Measurements from ENCODE around the gene KLHDC3.

DNA sequence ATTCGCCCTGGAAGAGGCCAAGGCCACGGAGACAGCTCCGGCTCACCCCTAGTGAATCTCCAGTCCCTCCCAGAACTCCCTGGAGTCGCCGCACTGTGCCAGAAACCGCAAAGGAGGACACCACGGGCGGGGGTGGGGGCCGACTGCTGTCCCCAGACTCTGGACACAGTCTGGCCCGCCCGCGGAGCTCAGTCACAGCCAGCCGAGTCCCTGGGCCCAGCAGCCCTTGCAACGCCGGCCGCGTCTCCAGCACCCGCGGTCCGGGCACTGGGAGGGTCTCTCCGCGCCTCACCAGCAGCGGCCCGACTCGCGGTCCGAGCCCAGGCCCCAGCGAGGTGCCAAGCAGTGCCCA is 35.6 kb upstream of the KLHDC3 start:
- TF ChIP-seq, protein P1, sequence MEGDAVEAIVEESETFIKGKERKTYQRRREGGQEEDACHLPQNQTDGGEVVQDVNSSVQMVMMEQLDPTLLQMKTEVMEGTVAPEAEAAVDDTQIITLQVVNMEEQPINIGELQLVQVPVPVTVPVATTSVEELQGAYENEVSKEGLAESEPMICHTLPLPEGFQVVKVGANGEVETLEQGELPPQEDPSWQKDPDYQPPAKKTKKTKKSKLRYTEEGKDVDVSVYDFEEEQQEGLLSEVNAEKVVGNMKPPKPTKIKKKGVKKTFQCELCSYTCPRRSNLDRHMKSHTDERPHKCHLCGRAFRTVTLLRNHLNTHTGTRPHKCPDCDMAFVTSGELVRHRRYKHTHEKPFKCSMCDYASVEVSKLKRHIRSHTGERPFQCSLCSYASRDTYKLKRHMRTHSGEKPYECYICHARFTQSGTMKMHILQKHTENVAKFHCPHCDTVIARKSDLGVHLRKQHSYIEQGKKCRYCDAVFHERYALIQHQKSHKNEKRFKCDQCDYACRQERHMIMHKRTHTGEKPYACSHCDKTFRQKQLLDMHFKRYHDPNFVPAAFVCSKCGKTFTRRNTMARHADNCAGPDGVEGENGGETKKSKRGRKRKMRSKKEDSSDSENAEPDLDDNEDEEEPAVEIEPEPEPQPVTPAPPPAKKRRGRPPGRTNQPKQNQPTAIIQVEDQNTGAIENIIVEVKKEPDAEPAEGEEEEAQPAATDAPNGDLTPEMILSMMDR (IDR thresholded peaks at IDR 0.05 in 2 of 3, conservative IDR thresholded peaks at IDR 0.05 in 1 of 3; ENCODE audit: control insufficient read depth in 2 of 3, extremely low read depth in 1 of 3, insufficient read depth in 1 of 3, low read depth in 3 of 3, low read length in 3 of 3), result no peak
- TF ChIP-seq BCL11A (IDR thresholded peaks at IDR 0.05; ENCODE audit: low read depth, low read length) (no peak), ZNF274 (IDR thresholded peaks at IDR 0.05; ENCODE audit: insufficient read depth, insufficient read length) (no peak), RBBP5 (conservative IDR thresholded peaks at IDR 0.05) (no peak), EZH2 (IDR thresholded peaks at IDR 0.05; ENCODE audit: borderline replicate concordance, control insufficient read depth, low read depth, low read length) (no peak)
- TF ChIP-seq, protein P2, sequence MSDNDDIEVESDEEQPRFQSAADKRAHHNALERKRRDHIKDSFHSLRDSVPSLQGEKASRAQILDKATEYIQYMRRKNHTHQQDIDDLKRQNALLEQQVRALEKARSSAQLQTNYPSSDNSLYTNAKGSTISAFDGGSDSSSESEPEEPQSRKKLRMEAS (IDR thresholded peaks at IDR 0.05; ENCODE audit: low read depth, low read length), result no peak
- TF ChIP-seq, protein P3, sequence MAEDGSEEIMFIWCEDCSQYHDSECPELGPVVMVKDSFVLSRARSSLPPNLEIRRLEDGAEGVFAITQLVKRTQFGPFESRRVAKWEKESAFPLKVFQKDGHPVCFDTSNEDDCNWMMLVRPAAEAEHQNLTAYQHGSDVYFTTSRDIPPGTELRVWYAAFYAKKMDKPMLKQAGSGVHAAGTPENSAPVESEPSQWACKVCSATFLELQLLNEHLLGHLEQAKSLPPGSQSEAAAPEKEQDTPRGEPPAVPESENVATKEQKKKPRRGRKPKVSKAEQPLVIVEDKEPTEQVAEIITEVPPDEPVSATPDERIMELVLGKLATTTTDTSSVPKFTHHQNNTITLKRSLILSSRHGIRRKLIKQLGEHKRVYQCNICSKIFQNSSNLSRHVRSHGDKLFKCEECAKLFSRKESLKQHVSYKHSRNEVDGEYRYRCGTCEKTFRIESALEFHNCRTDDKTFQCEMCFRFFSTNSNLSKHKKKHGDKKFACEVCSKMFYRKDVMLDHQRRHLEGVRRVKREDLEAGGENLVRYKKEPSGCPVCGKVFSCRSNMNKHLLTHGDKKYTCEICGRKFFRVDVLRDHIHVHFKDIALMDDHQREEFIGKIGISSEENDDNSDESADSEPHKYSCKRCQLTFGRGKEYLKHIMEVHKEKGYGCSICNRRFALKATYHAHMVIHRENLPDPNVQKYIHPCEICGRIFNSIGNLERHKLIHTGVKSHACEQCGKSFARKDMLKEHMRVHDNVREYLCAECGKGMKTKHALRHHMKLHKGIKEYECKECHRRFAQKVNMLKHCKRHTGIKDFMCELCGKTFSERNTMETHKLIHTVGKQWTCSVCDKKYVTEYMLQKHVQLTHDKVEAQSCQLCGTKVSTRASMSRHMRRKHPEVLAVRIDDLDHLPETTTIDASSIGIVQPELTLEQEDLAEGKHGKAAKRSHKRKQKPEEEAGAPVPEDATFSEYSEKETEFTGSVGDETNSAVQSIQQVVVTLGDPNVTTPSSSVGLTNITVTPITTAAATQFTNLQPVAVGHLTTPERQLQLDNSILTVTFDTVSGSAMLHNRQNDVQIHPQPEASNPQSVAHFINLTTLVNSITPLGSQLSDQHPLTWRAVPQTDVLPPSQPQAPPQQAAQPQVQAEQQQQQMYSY (CRISPR knock-in tag; IDR thresholded peaks at IDR 0.05), result no peak

Data from GM12878 (cell line).